Left lung (tissue), 10 donors: ENCODE results near the gene SLC2A4RG. TPM values are rescaled to one million over a fixed set of nuclear protein-coding genes. Genes with fewer than 3 reads are reported as not detected.
A peak's percentile ranks its signal among the peaks of the same experiment; 100 is the strongest.

Source experiments
- ATAC-seq: fragments of 200-7000 bp; cut with Tn5 transposase; one replicate; pipeline ENCODE4 v1.9.1; 2020; ENCODE audit warnings: moderate library complexity
- DNase-seq, 4 donors: peaks; one replicate each; pipeline ENCODE4 v3.0.0-alpha.2; 2013 to 2020
- H3K27ac ChIP-seq, 2 donors: fragments of 200-600 bp; sonication (generic) in 1 of 2; one replicate each; pipeline versions ENCODE4 v1.5.0 to v1.8.0; 2020 to 2021
- H3K27me3 ChIP-seq, 2 donors: fragments of 200-600 bp; sonication (generic) in 1 of 2; one replicate each; pipeline versions ENCODE4 v1.5.0 to v1.8.0; 2020 to 2021
- H3K36me3 ChIP-seq, 2 donors: fragments of 200-600 bp; sonication (generic) in 1 of 2; one replicate each; pipeline versions ENCODE4 v1.5.0 to v1.8.0; 2020 to 2021
- H3K4me1 ChIP-seq, 2 donors: fragments of 200-600 bp; one replicate each; pipeline ENCODE4 v1.8.0; 2021
- H3K4me3 ChIP-seq, 2 donors: fragments of 200-600 bp; sonication (generic) in 1 of 2; one replicate each; pipeline versions ENCODE4 v1.5.0 to v1.8.0; 2020 to 2021; ENCODE audit warnings: mild to moderate bottlenecking in 1 of 2
- H3K9me3 ChIP-seq, 2 donors: fragments of 200-600 bp; sonication (generic) in 1 of 2; one replicate each; pipeline versions ENCODE4 v1.5.0 to v1.8.0; 2020 to 2021
- CTCF ChIP-seq, 2 donors: fragments of 200-600 bp; sonication (generic) in 1 of 2; IDR thresholded peaks; one replicate each; pipeline versions ENCODE4 v1.5.0 to v1.8.0; 2021; ENCODE audit warnings: antibody characterized with exemption in 2 of 2
- intact Hi-C, 2 donors: fragments of 100-400 bp; cut with DNase I; formaldehyde crosslinking; loops; one replicate each; pipeline versions ENCODE4 v1.11.2 to v1.14.2; 2022
- polyA plus RNA-seq, 6 donors: library from polyadenylated mRNA; unstranded; fragments of 120-200 nt; gene quantifications; one replicate each; pipeline ENCODE4 v1.2.1, GENCODE V29; 2013; ENCODE audit not compliant: insufficient read length in 6 of 6
- total RNA-seq, 2 donors: library from RNA; stranded (reverse); fragmentation: NEBNext Ultra II Directional; extraction: Animal tissue kit (Norgen Biotek cat#: 25700); gene quantifications; one replicate each; pipeline ENCODE4 v1.2.1, GENCODE V29; 2021
- donor health status: DM: no; HTN: yes; CAD: no.
- donor health status: DM: no; HTN: no; CAD: no.

The SLC2A4RG gene
- total and polyA plus RNA-seq, 8 donors = 61.1 to 166 (median 97.4) TPM

- Histone ChIP-seq H3K4me1 (peaks cover 31 to 48% of the 10 kb centered on the region in 2 donors), H3K4me3 (peak overlapping the region; percentile 60 to 65), H3K9me3 (no peaks in the 10 kb centered on the region), H3K27ac (peak overlapping the region; percentile 78 to 93), H3K27me3 (peaks cover 0 to 26% of the 10 kb centered on the region in 2 donors), H3K36me3 (peaks cover 0 to 48% of the 10 kb centered on the region in 2 donors)
- ATAC-seq = peak; percentile 21
- DNase-seq = peak in 2 of 4 donors; percentile 65 to 86
- intact Hi-C loops = no loop called here
- TF ChIP-seq CTCF (IDR thresholded peaks at IDR 0.05) = no peak
These were observed 572 bp downstream of the SLC2A4RG start for GRCh38 chr20:63740070-63740626.

DNA sequence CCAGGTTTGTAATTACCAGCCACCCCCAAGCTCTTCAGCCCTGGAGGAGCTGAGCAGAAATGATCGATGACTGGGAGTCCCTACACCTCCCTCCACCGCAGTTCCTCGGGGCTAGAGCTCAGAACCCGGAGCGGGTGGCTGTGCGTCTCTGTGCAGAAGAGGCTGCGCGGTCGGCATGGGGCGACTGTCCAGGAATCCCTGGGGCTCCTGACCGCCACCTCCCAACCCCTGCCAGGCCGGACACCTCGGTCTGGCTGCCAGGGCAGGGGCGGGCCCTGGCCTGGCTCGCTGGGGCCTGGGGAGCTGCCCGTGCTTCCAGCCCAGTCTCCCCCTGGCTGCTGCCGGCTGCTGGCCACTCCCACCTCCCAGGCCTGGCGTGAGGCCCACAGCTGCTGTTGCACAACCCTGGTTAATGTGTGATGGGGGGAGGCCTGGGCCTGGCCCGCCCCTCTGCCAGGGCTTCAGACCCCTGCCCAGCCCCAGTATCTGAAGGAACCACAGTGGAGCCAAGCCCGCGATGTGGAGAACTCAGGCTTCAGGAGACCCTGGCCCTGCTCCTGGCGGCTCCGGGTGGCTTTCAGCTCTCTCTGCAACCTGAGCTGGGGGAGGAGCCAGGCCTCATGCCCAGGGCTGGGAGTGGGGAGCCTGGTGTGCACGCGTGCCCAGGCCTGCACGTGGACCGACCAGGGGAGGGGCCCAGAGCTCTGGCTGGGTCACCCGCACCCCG, 1.2 kb downstream of the SLC2A4RG start:
- Histone ChIP-seq H3K27me3 (peaks cover 0 to 26% of the 10 kb centered on the region in 2 donors), H3K27ac (peak overlapping the region; percentile 78 to 93), H3K9me3 (no peaks in the 10 kb centered on the region), H3K4me1 (peaks cover 31 to 48% of the 10 kb centered on the region in 2 donors), H3K36me3 (peaks cover 0 to 42% of the 10 kb centered on the region in 2 donors), H3K4me3 (peak overlapping the region; percentile 60 to 65)
- ATAC-seq (peak; percentile 81), DNase-seq (peak; percentile 92 to 95 (median 94))
- intact Hi-C loops = no loop called here
- TF ChIP-seq CTCF (IDR thresholded peaks at IDR 0.05) = no peak

- no peak for TF ChIP-seq CTCF (IDR thresholded peaks at IDR 0.05)
- Histone ChIP-seq H3K36me3 (peaks cover 0 to 41% of the 10 kb centered on the region in 2 donors), H3K27me3 (peaks cover 0 to 26% of the 10 kb centered on the region in 2 donors), H3K4me3 (peak overlapping the region; percentile 60 to 65), H3K27ac (peak overlapping the region; percentile 78 to 93), H3K4me1 (peaks cover 31 to 48% of the 10 kb centered on the region in 2 donors), H3K9me3 (no peaks in the 10 kb centered on the region)
- DNase-seq (no peak), ATAC-seq (no peak)
- intact Hi-C loops = no loop called here
These were observed 1.7 kb downstream of the SLC2A4RG start for GRCh38 chr20:63741354-63741675.

DNA sequence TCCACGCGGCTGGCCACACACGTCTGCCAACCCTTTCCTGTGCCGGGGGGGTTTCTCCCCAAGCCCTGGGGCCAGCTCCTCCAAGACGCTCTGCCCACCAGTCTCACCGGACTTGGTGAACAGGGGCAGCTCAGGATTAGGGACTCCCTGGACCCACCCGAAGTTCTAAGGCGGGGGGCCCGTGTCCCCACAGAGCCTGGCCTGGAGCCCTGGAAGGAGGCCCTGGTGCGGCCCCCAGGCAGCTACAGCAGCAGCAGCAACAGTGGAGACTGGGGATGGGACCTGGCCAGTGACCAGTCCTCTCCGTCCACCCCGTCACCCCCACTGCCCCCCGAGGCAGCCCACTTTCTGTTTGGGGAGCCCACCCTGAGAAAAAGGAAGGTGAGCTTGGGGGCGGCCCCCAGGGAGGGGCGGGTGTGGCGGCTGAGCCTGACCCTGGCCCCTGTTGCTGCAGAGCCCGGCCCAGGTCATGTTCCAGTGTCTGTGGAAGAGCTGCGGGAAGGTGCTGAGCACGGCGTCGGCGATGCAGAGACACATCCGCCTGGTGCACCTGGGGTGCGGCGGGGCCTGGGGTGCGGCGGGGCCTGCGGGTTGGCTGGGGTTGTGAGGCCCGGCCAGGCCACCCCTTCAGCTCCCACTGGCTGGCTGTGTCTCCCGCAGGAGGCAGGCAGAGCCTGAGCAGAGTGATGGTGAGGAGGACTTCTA, 2.3 kb downstream of the SLC2A4RG start:
- peaks cover 0 to 24% of the 10 kb centered on the region in 2 donors for H3K27me3 ChIP-seq
- no peak for ATAC-seq
- TF ChIP-seq CTCF (IDR thresholded peaks at IDR 0.05) = no peak
- peak overlapping the region; percentile 78 to 93 for H3K27ac ChIP-seq
- no peaks in the 10 kb centered on the region for H3K9me3 ChIP-seq
- H3K4me3 ChIP-seq = peak overlapping the region in 1 of 2 donors; percentile 65
- DNase-seq = peak in 1 of 4 donors; percentile 78
- intact Hi-C loops = no loop called here
- peaks cover 31 to 47% of the 10 kb centered on the region in 2 donors for H3K4me1 ChIP-seq
- peaks cover 0 to 41% of the 10 kb centered on the region in 2 donors for H3K36me3 ChIP-seq
